ENCODE results near the gene STKLD1.
"Not testable (repeated sequence)": the region's sequence is repeated elsewhere in the genome, so short reads cannot be mapped to it uniquely, and the experiment has no call there.

The STKLD1 gene

GRCh38 chr9:133362359-133363044 lies 13.7 kb upstream of the STKLD1 start:
- DNase-seq (ENCODE audit: low spot score): no peak

- no peak for DNase-seq (ENCODE audit: low spot score)
These were observed 9.7 kb upstream of the STKLD1 start for GRCh38 chr9:133366435-133366834.

- no peak for DNase-seq (ENCODE audit: low spot score)
These were observed 8.9 kb upstream of the STKLD1 start for GRCh38 chr9:133367221-133367620.

GRCh38 chr9:133367778-133368177 lies 8.4 kb upstream of the STKLD1 start:
- DNase-seq (ENCODE audit: low spot score): no peak

GRCh38 chr9:133368249-133368881 lies 7.8 kb upstream of the STKLD1 start:
- no peak for DNase-seq (ENCODE audit: low spot score)

- no peak for DNase-seq (ENCODE audit: low spot score)
These were observed 6.7 kb upstream of the STKLD1 start for GRCh38 chr9:133369422-133369821.

- no peak for DNase-seq (ENCODE audit: low spot score)
These were observed 6.2 kb upstream of the STKLD1 start for GRCh38 chr9:133369933-133370332.

- no peak for DNase-seq (ENCODE audit: low spot score)
These were observed 5.5 kb upstream of the STKLD1 start for GRCh38 chr9:133370685-133371084.

- no peak for DNase-seq (ENCODE audit: low spot score)
These were observed 4.9 kb upstream of the STKLD1 start for GRCh38 chr9:133371261-133371711.

- no peak for DNase-seq (ENCODE audit: low spot score)
These were observed 4.0 kb upstream of the STKLD1 start for GRCh38 chr9:133372144-133372543.

- no peak for DNase-seq (ENCODE audit: low spot score)
These were observed 1.5 kb upstream of the STKLD1 start for GRCh38 chr9:133374612-133375115.

- DNase-seq (ENCODE audit: low spot score): no peak
These were observed 946 bp upstream of the STKLD1 start for GRCh38 chr9:133375116-133375723.

- not testable (repeated sequence) for DNase-seq (ENCODE audit: low spot score)
These were observed 1.1 kb downstream of the STKLD1 start for GRCh38 chr9:133377280-133377679.

GRCh38 chr9:133377721-133378216 lies 1.6 kb downstream of the STKLD1 start:
- no peak for DNase-seq (ENCODE audit: low spot score)

- DNase-seq (ENCODE audit: low spot score): no peak
These were observed 2.3 kb downstream of the STKLD1 start for GRCh38 chr9:133378408-133378962.

GRCh38 chr9:133379153-133380086 lies 3.3 kb downstream of the STKLD1 start:
- peak; percentile 68 for DNase-seq (ENCODE audit: low spot score)

- no peak for DNase-seq (ENCODE audit: low spot score)
These were observed 4.6 kb downstream of the STKLD1 start for GRCh38 chr9:133380734-133381133.

- DNase-seq (ENCODE audit: low spot score): no peak
These were observed 6.5 kb downstream of the STKLD1 start for GRCh38 chr9:133382507-133383141.

GRCh38 chr9:133383438-133383837 lies 7.3 kb downstream of the STKLD1 start:
- DNase-seq (ENCODE audit: low spot score): no peak

- DNase-seq (ENCODE audit: low spot score): no peak
These were observed 8.7 kb downstream of the STKLD1 start for GRCh38 chr9:133384736-133385321.

- no peak for DNase-seq (ENCODE audit: low spot score)
These were observed 9.3 kb downstream of the STKLD1 start for GRCh38 chr9:133385452-133385851.
